Fibroblast of lung (primary cell): ENCODE measurements around the gene RNF39. TPM values are rescaled to one million over a fixed set of nuclear protein-coding genes. Genes with fewer than 3 reads are reported as not detected.

Experiments
- DNase-seq, 2 donors: peaks; one replicate each; pipeline versions ENCODE4 v3.0.0 to v3.0.0-alpha.2; 2010; ENCODE audit warnings: low read depth in 2 of 2
- H2AFZ ChIP-seq: 2 replicates; pipeline ENCODE4 v1.5.1; 2012; ENCODE audit warnings: low read length, control low read depth, inconsistent platforms
- H3K27ac ChIP-seq: 2 replicates; pipeline ENCODE4 v1.5.1; 2011; ENCODE audit warnings: low read length, control low read depth; ENCODE audit not compliant: insufficient read depth
- H3K27me3 ChIP-seq: 2 replicates; pipeline ENCODE4 v1.5.1; 2011; ENCODE audit warnings: mild to moderate bottlenecking, low read length; ENCODE audit not compliant: control insufficient read depth, insufficient read depth
- H3K36me3 ChIP-seq: 2 replicates; pipeline ENCODE4 v1.5.1; 2011; ENCODE audit warnings: low read length; ENCODE audit not compliant: control insufficient read depth, insufficient read depth
- H3K4me1 ChIP-seq: 2 replicates; pipeline ENCODE4 v1.5.1; 2011; ENCODE audit warnings: low read length; ENCODE audit not compliant: control insufficient read depth, insufficient read depth; ENCODE audit errors: extremely low read depth
- H3K4me2 ChIP-seq: 2 replicates; pipeline ENCODE4 v1.5.1; 2011; ENCODE audit warnings: low read length, control low read depth; ENCODE audit not compliant: insufficient read depth; ENCODE audit errors: extremely low read depth
- H3K4me3 ChIP-seq, 4 experiments: fragments of 200-600 bp in 1 of 4; sonication (generic) in 1 of 4; replicated peaks in 1 of 4; 2 replicates each; pipeline ENCODE4 v1.5.1; 2011 to 2016; ENCODE audit warnings: low read length in 4 of 4, low read depth in 3 of 4, mild to moderate bottlenecking in 3 of 4, control low read depth in 2 of 4, inconsistent platforms in 1 of 4, mixed read lengths in 1 of 4; ENCODE audit not compliant: insufficient read depth in 1 of 4; ENCODE audit errors: control extremely low read depth in 1 of 4
- H3K79me2 ChIP-seq: 2 replicates; pipeline ENCODE4 v1.5.1; 2012; ENCODE audit warnings: mild to moderate bottlenecking, low read length, inconsistent platforms; ENCODE audit not compliant: control insufficient read depth, insufficient read depth
- H3K9ac ChIP-seq: 2 replicates; pipeline ENCODE4 v1.5.1; 2011; ENCODE audit warnings: mild to moderate bottlenecking, low read length, control low read depth; ENCODE audit not compliant: insufficient read depth
- H3K9me3 ChIP-seq: 2 replicates; pipeline ENCODE4 v1.5.1; 2012; ENCODE audit warnings: low read depth, low read length; ENCODE audit not compliant: control insufficient read depth, insufficient read depth
- H4K20me1 ChIP-seq: 2 replicates; pipeline ENCODE4 v1.5.1; 2011; ENCODE audit warnings: low read length; ENCODE audit not compliant: control insufficient read depth, insufficient read depth; ENCODE audit errors: extremely low read depth
- EZH2 ChIP-seq: IDR thresholded peaks from 2 replicates; pipeline ENCODE4 v1.5.1; 2012; ENCODE audit warnings: low read length, control low read depth, mild to moderate bottlenecking; ENCODE audit errors: missing control alignments
- polyA plus RNA-seq, 2 donors: library from polyadenylated mRNA; depleted of rRNA in 1 of 2; stranded (reverse) in 1 of 2; unstranded in 1 of 2; fragments of >200 nt; gene quantifications; 2 replicates each; pipeline ENCODE4 v1.2.1, GENCODE V29; 2011 to 2012; ENCODE audit warnings: missing spikeins in 1 of 2
- total RNA-seq: library from RNA; depleted of rRNA; stranded (reverse); fragments of >200 nt; gene quantifications from 2 replicates; pipeline ENCODE4 v1.2.1, GENCODE V29; 2014
- TF ChIP-seq, protein P1 (sequence below), 2 donors: IDR thresholded peaks in 1 of 2; conservative IDR thresholded peaks in 1 of 2; 1 replicate in 1 of 2; 2 replicates in 1 of 2; pipeline ENCODE4 v1.5.1; 2011 to 2012; ENCODE audit warnings: low read length in 2 of 2, control low read depth in 1 of 2, inconsistent platforms in 1 of 2, low read depth in 1 of 2, mild to moderate bottlenecking in 1 of 2

RNF39 gene
- total and polyA plus RNA-seq, 2 donors (not counting 1 experiment from before 2014, with no cell fraction given): not detected

- Histone ChIP-seq H3K4me1 (no peaks in the 10 kb centered on the region), H3K9me3 (no peaks in the 10 kb centered on the region), H3K4me3 (no peak overlapping the region), H2AFZ (no peak overlapping the region), H3K4me2 (no peak overlapping the region), H3K79me2 (no peaks in the 10 kb centered on the region), H3K27ac (no peak overlapping the region), H3K9ac (no peak overlapping the region), H3K27me3 (peaks cover 10% of the 10 kb centered on the region), H3K36me3 (no peaks in the 10 kb centered on the region), H4K20me1 (no peaks in the 10 kb centered on the region)
- TF ChIP-seq EZH2: no peak
- TF ChIP-seq, protein P1, sequence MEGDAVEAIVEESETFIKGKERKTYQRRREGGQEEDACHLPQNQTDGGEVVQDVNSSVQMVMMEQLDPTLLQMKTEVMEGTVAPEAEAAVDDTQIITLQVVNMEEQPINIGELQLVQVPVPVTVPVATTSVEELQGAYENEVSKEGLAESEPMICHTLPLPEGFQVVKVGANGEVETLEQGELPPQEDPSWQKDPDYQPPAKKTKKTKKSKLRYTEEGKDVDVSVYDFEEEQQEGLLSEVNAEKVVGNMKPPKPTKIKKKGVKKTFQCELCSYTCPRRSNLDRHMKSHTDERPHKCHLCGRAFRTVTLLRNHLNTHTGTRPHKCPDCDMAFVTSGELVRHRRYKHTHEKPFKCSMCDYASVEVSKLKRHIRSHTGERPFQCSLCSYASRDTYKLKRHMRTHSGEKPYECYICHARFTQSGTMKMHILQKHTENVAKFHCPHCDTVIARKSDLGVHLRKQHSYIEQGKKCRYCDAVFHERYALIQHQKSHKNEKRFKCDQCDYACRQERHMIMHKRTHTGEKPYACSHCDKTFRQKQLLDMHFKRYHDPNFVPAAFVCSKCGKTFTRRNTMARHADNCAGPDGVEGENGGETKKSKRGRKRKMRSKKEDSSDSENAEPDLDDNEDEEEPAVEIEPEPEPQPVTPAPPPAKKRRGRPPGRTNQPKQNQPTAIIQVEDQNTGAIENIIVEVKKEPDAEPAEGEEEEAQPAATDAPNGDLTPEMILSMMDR (conservative IDR thresholded peaks at IDR 0.05 in 1 of 2, IDR thresholded peaks at IDR 0.05 in 1 of 2; ENCODE audit: low read depth in 1 of 2, low read length in 2 of 2): no peak
- DNase-seq: no peak
Measured at GRCh38 chr6:30111266-30111856, 35.8 kb upstream of the RNF39 start.

GRCh38 chr6:30104661-30105060 lies 29.1 kb upstream of the RNF39 start:
- H3K27ac ChIP-seq: no peak overlapping the region
- H3K36me3 ChIP-seq: no peaks in the 10 kb centered on the region
- no peak overlapping the region for H3K4me2 ChIP-seq
- peaks cover 3% of the 10 kb centered on the region for H3K4me1 ChIP-seq
- TF ChIP-seq EZH2: no peak
- TF ChIP-seq, protein P1 (conservative IDR thresholded peaks at IDR 0.05 in 1 of 2, IDR thresholded peaks at IDR 0.05 in 1 of 2; ENCODE audit: low read depth in 1 of 2, low read length in 2 of 2): no peak
- H3K27me3 ChIP-seq: peaks cover 19% of the 10 kb centered on the region
- no peaks in the 10 kb centered on the region for H3K9me3 ChIP-seq
- H2AFZ ChIP-seq: no peak overlapping the region
- H3K4me3 ChIP-seq: no peak overlapping the region
- no peaks in the 10 kb centered on the region for H4K20me1 ChIP-seq
- no peak overlapping the region for H3K9ac ChIP-seq
- H3K79me2 ChIP-seq: no peaks in the 10 kb centered on the region
- no peak for DNase-seq

DNA sequence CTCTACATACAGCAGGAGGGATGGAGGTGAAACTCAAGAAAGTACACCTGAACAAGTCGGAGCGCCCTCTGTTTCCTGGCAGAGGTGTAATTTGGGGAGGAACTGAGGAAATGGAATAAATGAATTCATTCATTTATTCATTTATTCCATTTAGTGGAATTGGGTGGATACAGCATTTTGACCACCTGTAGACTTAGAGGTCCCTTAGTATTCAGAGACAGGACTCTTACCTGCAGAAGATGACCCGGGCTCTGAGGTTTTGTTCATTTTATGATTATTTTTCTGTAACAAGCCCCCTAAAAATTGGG lies 28.3 kb upstream of the RNF39 start:
- H3K27me3 ChIP-seq: peaks cover 25% of the 10 kb centered on the region
- H3K36me3 ChIP-seq: no peaks in the 10 kb centered on the region
- no peak overlapping the region for H3K9ac ChIP-seq
- peak overlapping the region in 1 of 4 experiments; percentile 49 for H3K4me3 ChIP-seq
- TF ChIP-seq, protein P1 (conservative IDR thresholded peaks at IDR 0.05 in 1 of 2, IDR thresholded peaks at IDR 0.05 in 1 of 2; ENCODE audit: low read depth in 1 of 2, low read length in 2 of 2): no peak
- TF ChIP-seq EZH2: no peak
- H2AFZ ChIP-seq: no peak overlapping the region
- H3K79me2 ChIP-seq: no peaks in the 10 kb centered on the region
- peak overlapping the region; percentile 91 for H3K4me2 ChIP-seq
- peaks cover 3% of the 10 kb centered on the region for H3K4me1 ChIP-seq
- no peaks in the 10 kb centered on the region for H4K20me1 ChIP-seq
- H3K9me3 ChIP-seq: no peaks in the 10 kb centered on the region
- H3K27ac ChIP-seq: no peak overlapping the region
- no peak for DNase-seq
